ENCODE measurements around the gene TTC33. TPM values are rescaled to one million over a fixed set of nuclear protein-coding genes. Genes with fewer than 3 reads are reported as not detected.

TTC33 gene
- total RNA-seq, 1 donor from 2014 or later: 52.5 TPM

- Histone ChIP-seq H3K9me3 (ENCODE audit: low read depth) (no peaks in the 10 kb centered on the region), H3K79me2 (ENCODE audit: low read depth) (no peaks in the 10 kb centered on the region), H4K20me1 (ENCODE audit: low read depth) (no peaks in the 10 kb centered on the region), H3K27me3 (no peaks in the 10 kb centered on the region), H3F3A (ENCODE audit: low read depth) (no peaks in the 10 kb centered on the region), H3K36me3 (no peaks in the 10 kb centered on the region), H3K4me1 (no peaks in the 10 kb centered on the region), H3K4me3 (no peak overlapping the region), H3K9ac (no peak overlapping the region), H3K4me2 (no peak overlapping the region), H3K27ac (no peak overlapping the region), H2AFZ (replicated peaks) (no peak overlapping the region)
- Mint-ChIP-seq H3K4me1 (no peaks in the 10 kb centered on the region), H3K36me3 (peaks cover 23% of the 10 kb centered on the region), H3K27ac (no peak overlapping the region), H3K27me3 (ENCODE audit: insufficient read depth, low read depth) (peaks cover 2% of the 10 kb centered on the region), H3K9me3 (peaks cover 30% of the 10 kb centered on the region), H3K4me3 (no peak overlapping the region)
- DNase-seq (ENCODE audit: low spot score): no peak
- TF ChIP-seq EZH2phosphoT487 (IDR thresholded peaks at IDR 0.05) (no peak), CTCF (IDR thresholded peaks at IDR 0.05) (no peak), EZH2 (IDR thresholded peaks at IDR 0.05) (no peak)
Observed at GRCh38 chr5:40700116-40700782, 55.5 kb downstream of the TTC33 start.

- no peak for DNase-seq (ENCODE audit: low spot score)
- H3K27me3 Mint-ChIP-seq (ENCODE audit: insufficient read depth, low read depth): no peaks in the 10 kb centered on the region
- H3K27ac Mint-ChIP-seq: no peak overlapping the region
- no peak overlapping the region for H3K9ac ChIP-seq
- H3K27ac ChIP-seq: no peak overlapping the region
- H3K27me3 ChIP-seq: no peaks in the 10 kb centered on the region
- H3K4me3 ChIP-seq: no peak overlapping the region
- no peaks in the 10 kb centered on the region for H3F3A ChIP-seq (ENCODE audit: low read depth)
- H3K9me3 ChIP-seq (ENCODE audit: low read depth): no peaks in the 10 kb centered on the region
- no peaks in the 10 kb centered on the region for H3K36me3 ChIP-seq
- no peaks in the 10 kb centered on the region for H3K4me1 Mint-ChIP-seq
- H3K4me3 Mint-ChIP-seq: no peak overlapping the region
- no peak for TF ChIP-seq EZH2phosphoT487 (IDR thresholded peaks at IDR 0.05)
- TF ChIP-seq EZH2 (IDR thresholded peaks at IDR 0.05): no peak
- no peak for TF ChIP-seq CTCF (IDR thresholded peaks at IDR 0.05)
- H3K9me3 Mint-ChIP-seq: no peaks in the 10 kb centered on the region
- no peaks in the 10 kb centered on the region for H3K36me3 Mint-ChIP-seq
- no peaks in the 10 kb centered on the region for H3K4me1 ChIP-seq
- H4K20me1 ChIP-seq (ENCODE audit: low read depth): no peaks in the 10 kb centered on the region
- no peak overlapping the region for H3K4me2 ChIP-seq
- no peak overlapping the region for H2AFZ ChIP-seq (replicated peaks)
- no peaks in the 10 kb centered on the region for H3K79me2 ChIP-seq (ENCODE audit: low read depth)
Observed at GRCh38 chr5:40694433-40694832, 61.3 kb downstream of the TTC33 start.

GRCh38 chr5:40691894-40692293 lies 63.9 kb downstream of the TTC33 start:
- H3K27ac Mint-ChIP-seq: no peak overlapping the region

More at GRCh38 chr5:40691894-40692293, 63.9 kb downstream of the TTC33 start:
- no peaks in the 10 kb centered on the region for H3K79me2 ChIP-seq (ENCODE audit: low read depth)
- no peaks in the 10 kb centered on the region for H3K4me1 ChIP-seq
- Mint-ChIP-seq H3K9me3 (no peaks in the 10 kb centered on the region), H3K36me3 (no peaks in the 10 kb centered on the region), H3K27me3 (ENCODE audit: insufficient read depth, low read depth) (peaks cover 2% of the 10 kb centered on the region), H3K4me3 (no peak overlapping the region), H3K4me1 (no peaks in the 10 kb centered on the region)
- H3K4me2 ChIP-seq: no peak overlapping the region
- H3K27me3 ChIP-seq: no peaks in the 10 kb centered on the region
- H3K9ac ChIP-seq: no peak overlapping the region
- H4K20me1 ChIP-seq (ENCODE audit: low read depth): no peaks in the 10 kb centered on the region
- no peaks in the 10 kb centered on the region for H3K36me3 ChIP-seq
- no peak for DNase-seq (ENCODE audit: low spot score)
- no peak overlapping the region for H2AFZ ChIP-seq (replicated peaks)
- no peak for TF ChIP-seq CTCF (IDR thresholded peaks at IDR 0.05)
- TF ChIP-seq EZH2phosphoT487 (IDR thresholded peaks at IDR 0.05): no peak
- no peak for TF ChIP-seq EZH2 (IDR thresholded peaks at IDR 0.05)
- no peak overlapping the region for H3K4me3 ChIP-seq
- no peaks in the 10 kb centered on the region for H3K9me3 ChIP-seq (ENCODE audit: low read depth)
- H3F3A ChIP-seq (ENCODE audit: low read depth): no peaks in the 10 kb centered on the region
- H3K27ac ChIP-seq: no peak overlapping the region
